ENCODE results near the gene GSDME.

GRCh38 chr7:24752073-24752800 is 5.0 kb downstream of the GSDME start:
- TF ChIP-seq, protein P1, sequence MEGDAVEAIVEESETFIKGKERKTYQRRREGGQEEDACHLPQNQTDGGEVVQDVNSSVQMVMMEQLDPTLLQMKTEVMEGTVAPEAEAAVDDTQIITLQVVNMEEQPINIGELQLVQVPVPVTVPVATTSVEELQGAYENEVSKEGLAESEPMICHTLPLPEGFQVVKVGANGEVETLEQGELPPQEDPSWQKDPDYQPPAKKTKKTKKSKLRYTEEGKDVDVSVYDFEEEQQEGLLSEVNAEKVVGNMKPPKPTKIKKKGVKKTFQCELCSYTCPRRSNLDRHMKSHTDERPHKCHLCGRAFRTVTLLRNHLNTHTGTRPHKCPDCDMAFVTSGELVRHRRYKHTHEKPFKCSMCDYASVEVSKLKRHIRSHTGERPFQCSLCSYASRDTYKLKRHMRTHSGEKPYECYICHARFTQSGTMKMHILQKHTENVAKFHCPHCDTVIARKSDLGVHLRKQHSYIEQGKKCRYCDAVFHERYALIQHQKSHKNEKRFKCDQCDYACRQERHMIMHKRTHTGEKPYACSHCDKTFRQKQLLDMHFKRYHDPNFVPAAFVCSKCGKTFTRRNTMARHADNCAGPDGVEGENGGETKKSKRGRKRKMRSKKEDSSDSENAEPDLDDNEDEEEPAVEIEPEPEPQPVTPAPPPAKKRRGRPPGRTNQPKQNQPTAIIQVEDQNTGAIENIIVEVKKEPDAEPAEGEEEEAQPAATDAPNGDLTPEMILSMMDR (IDR thresholded peaks at IDR 0.05 in 4 of 5, conservative IDR thresholded peaks at IDR 0.05 in 1 of 5), result no peak
- TF ChIP-seq POLR2A (IDR thresholded peaks at IDR 0.05), result no peak
